ENCODE data around the gene BABAM2.
"Not testable (repeated sequence)": the region's sequence is repeated elsewhere in the genome, so short reads cannot be mapped to it uniquely, and the experiment has no call there.

Gene BABAM2

DNA sequence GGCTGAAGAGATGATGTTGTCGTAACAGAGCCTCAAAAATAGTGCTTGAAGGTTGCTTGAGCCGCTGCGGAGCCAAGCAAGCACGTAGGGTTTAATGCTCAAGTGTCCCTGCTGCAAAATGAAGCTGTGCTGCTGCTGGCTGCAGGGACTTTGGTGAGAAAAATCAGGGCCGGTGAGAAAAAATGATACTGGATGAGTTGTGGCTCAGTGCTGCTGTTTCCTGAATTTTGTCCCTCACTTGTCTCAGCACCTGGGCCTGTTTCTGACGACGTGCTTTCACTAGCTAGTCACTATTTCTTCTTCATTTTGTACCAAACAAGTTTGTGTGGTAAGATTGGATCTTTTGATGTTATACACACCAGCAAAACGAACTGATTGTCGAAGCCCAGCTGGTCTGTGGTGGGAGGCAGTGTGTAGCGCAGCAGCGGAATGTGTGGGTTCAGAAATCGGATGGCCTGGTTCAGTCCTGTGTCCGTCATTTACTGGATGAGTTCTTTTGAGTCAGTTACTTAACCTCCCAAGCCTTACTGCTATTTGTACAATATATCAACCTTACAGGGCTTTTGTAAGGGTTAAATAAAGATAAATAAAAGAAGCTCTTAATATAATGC lies 329.3 kb downstream of the BABAM2 start:
- no peak for DNase-seq

DNA sequence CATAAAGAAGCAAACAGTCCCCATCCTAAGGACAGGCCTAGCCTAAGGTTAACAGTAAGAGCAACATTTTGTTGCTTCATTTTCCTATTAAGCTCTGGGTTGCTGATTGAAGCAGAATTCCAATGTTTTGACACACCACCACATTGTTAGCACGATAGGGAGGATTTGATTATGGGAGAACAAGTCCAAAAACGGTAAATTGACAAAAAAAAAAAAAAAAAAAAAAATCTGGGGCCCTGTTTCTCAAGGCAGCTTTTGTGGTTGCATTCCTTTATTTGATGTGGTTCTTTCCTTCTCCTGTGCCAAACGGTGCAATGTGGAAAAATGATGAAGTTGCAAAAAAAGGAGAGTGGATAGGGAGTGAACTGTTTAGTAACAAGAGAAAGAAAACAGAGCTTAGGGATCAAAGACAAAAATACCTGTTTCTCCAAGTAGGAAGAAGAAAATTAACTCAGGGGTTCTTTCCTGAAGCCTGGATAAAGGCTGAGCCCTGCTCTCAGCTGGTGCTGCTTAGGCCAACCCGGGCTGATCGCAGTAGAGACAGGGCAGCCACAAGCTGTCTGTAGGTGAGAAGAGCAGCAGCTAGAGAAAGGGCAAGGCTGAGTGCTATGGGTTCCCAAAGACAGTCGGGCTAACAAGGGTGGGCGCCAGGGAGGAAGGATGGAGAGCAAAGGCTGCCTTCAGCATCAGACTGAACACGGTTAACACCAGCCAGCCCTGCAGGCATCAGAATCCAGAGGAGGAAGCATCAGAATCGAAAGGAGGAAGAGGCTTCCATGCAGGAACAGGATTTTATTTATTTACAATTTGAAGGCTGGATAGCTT lies 334.3 kb downstream of the BABAM2 start:
- no peak for DNase-seq

DNA sequence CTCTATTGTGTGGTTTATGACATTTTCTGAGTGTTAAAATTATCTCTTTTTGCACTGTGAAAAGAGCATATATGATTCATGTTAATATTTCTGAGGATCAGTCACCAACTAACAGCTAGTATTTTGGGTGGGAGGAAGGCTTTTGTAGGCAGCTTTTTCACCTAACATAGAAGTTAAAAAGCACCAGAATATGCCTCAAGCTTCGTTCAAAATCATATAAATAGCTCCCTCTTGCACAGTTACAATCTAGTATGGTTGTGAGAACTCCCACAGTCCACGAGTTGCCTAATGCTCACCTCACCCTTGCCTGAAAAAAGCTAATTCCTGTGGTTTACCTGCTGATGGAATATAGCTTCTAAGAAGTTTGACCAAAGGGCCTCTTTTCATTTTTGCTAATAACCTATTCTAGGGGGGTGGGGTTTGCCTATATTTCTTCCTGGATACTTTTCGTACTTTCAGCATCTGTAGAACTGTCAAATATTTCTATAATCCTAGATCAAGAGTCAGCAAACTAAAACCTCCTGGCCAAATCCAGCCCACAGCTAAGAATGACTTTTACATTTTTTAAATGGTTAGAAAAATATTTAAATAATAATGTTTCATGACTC lies 335.0 kb downstream of the BABAM2 start:
- DNase-seq, result no peak

- no peak for DNase-seq
Measured at GRCh38 chr2:28226558-28226957, 336.0 kb downstream of the BABAM2 start.

DNA sequence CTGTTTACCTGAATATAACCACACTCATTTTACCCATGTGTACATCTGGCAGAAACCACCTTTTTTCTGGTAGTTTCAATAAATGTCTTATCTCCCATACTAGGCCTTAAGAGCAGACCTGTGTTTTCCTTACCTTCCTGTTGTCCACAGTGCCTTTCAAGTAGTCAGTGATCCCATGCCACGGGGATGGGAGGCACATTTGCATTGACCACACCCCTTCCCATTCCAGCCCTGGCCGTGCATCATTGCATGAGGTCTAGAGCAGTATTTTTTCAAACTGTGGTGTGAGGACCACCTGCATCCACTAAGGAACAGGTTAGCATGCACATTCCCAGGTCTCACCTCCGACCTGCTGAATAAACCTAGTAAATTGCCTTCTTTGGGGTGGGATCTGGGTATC lies 337.0 kb downstream of the BABAM2 start:
- no peak for DNase-seq

DNA sequence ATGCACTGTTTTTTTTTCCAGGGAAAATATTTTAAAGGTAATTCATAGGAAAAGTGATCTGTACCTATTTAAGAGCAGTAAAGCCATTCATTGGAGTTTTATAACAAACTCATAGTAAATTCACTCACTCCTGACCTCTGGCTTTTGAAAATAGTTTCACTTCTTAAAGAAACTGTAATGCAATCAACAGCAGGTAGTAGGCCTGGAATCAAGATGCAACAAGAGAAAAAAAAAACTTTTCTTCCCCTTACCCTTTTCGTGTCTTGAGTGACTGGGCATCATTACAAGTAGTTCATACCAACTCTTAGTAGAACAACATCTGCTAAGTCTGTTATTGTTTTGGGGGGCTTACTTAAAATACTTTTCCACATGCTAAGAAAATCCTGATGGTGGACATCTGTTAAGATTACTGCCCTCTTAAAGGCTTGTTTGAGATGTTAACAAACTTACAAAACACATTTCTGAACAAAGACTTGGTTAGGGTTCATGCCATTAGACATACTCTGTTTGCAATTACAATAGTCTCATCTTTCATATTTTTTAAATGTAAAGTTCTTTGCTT lies 338.0 kb downstream of the BABAM2 start:
- DNase-seq, result no peak

DNA sequence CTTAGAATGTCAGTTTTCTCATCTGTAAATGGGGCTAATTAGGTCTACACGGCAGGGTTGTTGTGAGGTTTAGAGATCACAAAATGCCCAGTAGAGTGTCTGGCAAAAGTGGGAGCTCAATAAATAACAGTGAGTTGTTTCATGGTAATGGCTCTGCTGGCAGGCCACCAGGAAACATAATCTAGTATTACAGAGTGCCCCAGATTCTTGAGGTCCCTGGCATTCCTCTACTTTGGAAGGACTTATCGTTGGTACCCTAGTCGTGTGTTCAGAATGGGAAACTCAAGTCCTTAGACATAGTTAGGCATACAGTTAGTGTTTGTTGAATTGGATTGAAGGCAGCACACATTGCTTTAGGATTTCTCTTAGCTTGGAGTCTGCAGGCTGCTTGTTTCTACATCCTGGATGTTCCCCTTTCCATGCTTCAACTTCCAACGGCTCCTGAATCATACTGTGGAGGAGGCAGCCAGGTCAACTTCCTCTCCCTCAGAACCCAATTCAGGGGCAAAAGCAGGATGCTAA lies 340.6 kb downstream of the BABAM2 start:
- no peak for DNase-seq

- DNase-seq, result no peak
Measured at GRCh38 chr2:28232295-28232694, 341.8 kb downstream of the BABAM2 start.

DNA sequence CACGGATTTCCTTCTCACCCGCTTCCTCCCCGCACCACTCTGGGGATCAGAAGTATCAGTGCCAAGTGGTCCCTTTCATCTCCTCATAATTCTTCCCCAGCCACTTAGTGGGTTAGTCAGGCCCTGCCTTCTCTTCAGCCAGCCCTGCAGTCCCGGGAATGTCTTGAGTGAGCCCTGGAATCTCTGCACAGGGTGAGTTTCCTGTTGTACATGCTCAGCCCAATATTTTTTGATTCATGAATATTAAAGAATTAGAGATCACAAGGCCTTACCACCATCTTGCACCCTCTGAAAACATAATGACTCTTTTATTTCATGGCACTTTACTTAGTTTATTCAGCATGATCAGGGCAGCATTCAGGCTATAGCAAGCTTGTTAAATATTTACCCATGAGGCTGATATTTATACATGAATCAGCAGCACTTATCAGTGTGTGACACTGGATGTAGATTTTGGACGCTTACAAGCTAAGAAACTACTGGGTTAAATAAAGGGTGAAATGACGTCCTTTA lies 342.7 kb downstream of the BABAM2 start:
- no peak for DNase-seq

DNA sequence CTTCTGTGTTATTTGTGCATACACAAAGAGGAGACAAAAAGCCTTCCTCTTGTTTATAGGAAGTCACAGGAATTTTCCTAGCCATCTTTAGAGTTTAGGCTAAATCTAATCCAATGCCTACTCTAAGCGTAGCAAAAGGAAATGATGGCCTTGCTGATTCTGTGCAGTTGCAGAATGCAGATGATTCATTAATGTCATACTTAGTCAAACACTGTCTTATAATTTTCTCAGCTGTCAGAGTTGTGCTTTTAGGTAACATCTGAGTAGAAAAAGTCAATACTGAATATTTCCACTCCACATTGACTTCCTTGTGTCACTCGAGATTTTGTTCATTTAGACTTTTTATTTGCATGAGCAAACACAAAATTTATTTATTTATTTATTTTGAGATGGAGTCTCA lies 344.3 kb downstream of the BABAM2 start:
- no peak for DNase-seq

DNA sequence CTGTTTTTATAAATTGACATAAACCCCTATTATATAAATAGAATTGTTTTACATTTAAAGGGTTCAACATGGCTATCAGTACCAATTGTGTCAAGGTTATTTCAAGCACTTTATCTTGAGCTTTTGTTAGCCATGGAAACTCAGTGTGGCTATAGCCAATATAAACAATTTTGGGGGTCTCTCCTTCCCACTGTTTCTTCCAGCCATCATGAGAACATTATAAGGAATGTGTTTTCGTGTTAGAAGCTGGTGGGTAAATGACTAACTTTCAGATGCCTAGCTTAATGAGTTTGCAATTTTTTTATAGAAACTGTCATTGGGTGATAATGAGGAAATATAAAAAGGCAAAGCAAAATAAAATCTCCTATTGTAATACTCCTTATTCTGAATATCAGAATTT lies 348.7 kb downstream of the BABAM2 start:
- DNase-seq, result no peak

DNA sequence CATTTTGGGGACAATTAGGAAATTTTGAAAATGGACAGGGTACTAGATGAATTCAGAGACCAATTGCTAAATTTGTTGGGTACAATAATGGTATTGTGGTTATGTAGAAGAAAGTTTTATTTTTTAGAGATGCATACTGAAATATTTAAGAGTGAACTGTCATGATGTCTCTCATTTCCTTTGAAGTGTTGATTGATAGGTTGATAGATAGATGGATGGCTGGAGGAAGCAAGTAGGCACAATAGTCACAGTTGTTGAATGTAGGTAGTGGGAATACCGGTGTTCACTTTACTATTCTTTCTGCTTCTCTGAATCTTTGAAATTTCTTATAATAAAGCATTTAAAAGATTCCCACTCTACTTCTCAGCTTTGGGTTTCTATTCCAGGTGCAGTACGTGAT lies 350.4 kb downstream of the BABAM2 start:
- no peak for DNase-seq

DNA sequence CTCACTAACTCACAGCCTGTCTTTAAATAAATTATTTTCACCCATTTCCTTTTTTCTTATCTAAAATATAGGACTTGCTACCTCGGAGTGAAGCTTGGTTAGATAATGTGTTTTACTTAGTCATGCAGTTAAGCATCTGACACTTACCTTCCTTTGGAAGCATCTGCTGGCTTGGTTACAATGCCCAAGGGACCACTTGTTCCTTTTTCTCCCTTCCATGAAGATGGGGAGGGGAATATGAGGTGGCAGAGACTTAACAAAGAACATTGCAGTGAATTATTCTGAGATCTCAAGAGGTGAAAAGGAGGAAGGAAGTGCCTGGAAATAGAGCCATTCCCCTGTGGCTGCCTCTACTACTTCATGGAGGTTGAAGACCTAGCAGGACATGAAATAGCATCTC lies 356.8 kb downstream of the BABAM2 start:
- no peak for DNase-seq

DNA sequence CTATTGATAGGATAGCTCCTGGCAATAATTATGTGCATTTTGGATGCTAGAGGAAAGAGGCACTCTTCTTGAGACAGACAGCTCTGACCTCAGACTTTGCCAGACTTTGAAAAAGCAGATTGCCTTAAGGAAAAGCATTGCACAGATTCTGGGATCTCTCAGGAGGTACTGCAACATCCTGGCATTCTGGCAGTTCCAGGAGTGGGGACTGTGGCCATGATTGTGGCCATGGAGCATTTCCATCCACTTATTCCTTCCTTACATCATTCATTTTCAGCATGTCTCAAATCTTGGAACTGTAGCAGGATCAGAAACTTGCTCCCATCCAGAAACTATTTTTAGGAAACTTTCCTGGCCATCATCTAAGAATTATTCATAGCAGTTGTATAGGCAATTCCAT lies 357.2 kb downstream of the BABAM2 start:
- DNase-seq, result no peak

DNA sequence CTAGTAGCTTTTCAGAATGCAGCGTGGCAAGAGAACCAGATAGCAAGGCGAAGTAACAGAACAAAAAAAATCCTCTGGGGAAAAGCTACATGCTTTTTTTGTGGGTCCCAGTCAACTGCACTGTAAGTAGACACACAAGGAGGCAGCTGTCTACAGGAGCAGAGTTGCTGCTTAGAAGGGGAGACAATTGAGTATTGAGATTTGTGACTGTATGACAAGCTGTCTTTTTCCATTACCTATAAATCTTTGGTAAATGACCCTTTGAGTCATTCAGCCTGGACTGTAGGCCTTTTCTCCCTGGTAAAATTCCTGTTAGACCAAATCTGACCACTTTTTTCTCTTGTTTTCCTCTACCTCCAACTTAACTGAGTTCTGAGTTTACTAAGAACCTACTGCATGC lies 358.0 kb downstream of the BABAM2 start:
- no peak for DNase-seq

- DNase-seq, result no peak
Measured at GRCh38 chr2:28250006-28250405, 359.5 kb downstream of the BABAM2 start.

DNA sequence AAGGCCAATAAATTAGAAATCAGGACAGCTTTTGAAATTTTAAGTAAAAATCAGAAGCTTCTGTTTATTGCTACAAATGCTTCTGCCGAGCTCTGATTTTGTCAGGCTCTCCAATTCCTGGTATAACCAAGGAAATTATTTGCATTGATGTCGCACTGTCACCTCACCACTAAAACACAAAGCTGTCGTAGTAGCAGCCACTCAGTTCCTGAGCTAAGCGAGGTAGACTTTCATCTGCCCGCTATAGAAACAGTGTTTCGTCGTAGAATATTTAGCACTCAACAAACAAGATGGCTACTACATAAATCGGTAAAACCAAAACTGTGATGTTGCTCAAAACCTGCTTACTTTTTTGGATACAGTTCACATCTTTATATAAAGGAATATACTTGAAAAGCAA lies 360.8 kb downstream of the BABAM2 start:
- DNase-seq, result peak; percentile 10 to 12

- DNase-seq, result peak in 1 of 2 donors; percentile 28
Measured at GRCh38 chr2:28252311-28252710, 361.8 kb downstream of the BABAM2 start.

- no peak for DNase-seq
Measured at GRCh38 chr2:28253543-28253942, 363.0 kb downstream of the BABAM2 start.

- not testable (repeated sequence) for DNase-seq
Measured at GRCh38 chr2:28255231-28255630, 364.7 kb downstream of the BABAM2 start.

DNA sequence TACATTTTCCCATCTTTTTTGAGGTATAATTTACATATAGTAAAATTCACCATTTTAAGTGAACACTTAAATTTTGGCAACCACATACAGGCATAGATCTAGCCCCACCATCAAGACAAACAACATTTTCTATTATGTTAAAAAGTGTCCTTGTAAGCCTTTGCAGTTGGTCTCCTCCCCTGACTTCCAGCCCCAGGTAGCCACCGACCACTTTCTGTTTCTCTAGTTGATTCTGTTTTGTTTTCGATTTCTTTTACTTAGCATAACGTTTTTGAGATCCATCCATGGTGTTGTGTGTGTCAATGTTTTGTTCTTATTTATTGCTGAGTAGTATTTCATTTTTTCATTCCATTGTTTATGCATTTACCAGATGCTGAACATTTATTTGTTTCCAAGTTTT lies 366.7 kb downstream of the BABAM2 start:
- no peak for DNase-seq

- DNase-seq, result not testable (repeated sequence)
Measured at GRCh38 chr2:28259226-28259625, 368.7 kb downstream of the BABAM2 start.

DNA sequence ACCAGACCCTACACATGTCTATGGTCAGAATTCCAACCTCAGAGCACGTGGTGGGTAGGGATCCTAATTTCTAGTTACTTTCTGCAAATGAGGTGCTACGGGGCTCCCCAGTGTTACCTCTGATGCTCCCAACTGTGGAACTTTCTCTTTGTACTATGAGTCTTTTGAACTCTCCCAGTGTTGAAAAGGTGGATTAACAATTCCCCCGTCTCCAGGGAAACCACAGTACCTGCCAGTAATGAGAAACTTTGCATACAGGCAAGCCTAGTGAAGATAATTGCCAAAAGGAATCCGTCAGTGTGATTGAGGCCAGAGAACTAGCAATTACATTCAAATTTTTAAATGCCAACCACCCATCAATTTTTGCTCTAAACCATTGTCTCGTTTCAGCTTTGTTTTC lies 373.2 kb downstream of the BABAM2 start:
- DNase-seq, result no peak

Data from activated CD4-positive, alpha-beta T cell treated with anti-CD3 and anti-CD28 coated beads for 4 hours (primary cell).